Measurements from ENCODE around the gene PRIMPOL.

PRIMPOL gene

GRCh38 chr4:184668096-184668495 lies 18.6 kb downstream of the PRIMPOL start:
- no peak for DNase-seq (ENCODE audit: low read depth in 2 of 2)

GRCh38 chr4:184668511-184669114 lies 19.1 kb downstream of the PRIMPOL start:
- no peak for DNase-seq (ENCODE audit: low read depth in 2 of 2)

- DNase-seq (ENCODE audit: low read depth in 2 of 2): no peak
Measured at GRCh38 chr4:184669251-184669650, 19.7 kb downstream of the PRIMPOL start.

GRCh38 chr4:184671101-184671500 lies 21.6 kb downstream of the PRIMPOL start:
- no peak for DNase-seq (ENCODE audit: low read depth in 2 of 2)

- no peak for DNase-seq (ENCODE audit: low read depth in 2 of 2)
Measured at GRCh38 chr4:184672741-184673140, 23.2 kb downstream of the PRIMPOL start.

- no peak for DNase-seq (ENCODE audit: low read depth in 2 of 2)
Measured at GRCh38 chr4:184674011-184674410, 24.5 kb downstream of the PRIMPOL start.

- no peak for DNase-seq (ENCODE audit: low read depth in 2 of 2)
Measured at GRCh38 chr4:184675018-184675417, 25.5 kb downstream of the PRIMPOL start.

GRCh38 chr4:184675821-184676492 lies 26.4 kb downstream of the PRIMPOL start:
- DNase-seq (ENCODE audit: low read depth in 2 of 2): no peak

GRCh38 chr4:184680698-184681097 lies 31.2 kb downstream of the PRIMPOL start:
- DNase-seq (ENCODE audit: low read depth in 2 of 2): no peak

- no peak for DNase-seq (ENCODE audit: low read depth in 2 of 2)
Measured at GRCh38 chr4:184681916-184682315, 32.4 kb downstream of the PRIMPOL start.

- no peak for DNase-seq (ENCODE audit: low read depth in 2 of 2)
Measured at GRCh38 chr4:184684491-184685189, 35.1 kb downstream of the PRIMPOL start.

GRCh38 chr4:184688005-184688404 lies 38.5 kb downstream of the PRIMPOL start:
- DNase-seq (ENCODE audit: low read depth in 2 of 2): no peak

- DNase-seq (ENCODE audit: low read depth in 2 of 2): no peak
Measured at GRCh38 chr4:184688447-184688846, 38.9 kb downstream of the PRIMPOL start.

- no peak for DNase-seq (ENCODE audit: low read depth in 2 of 2)
Measured at GRCh38 chr4:184689681-184690080, 40.1 kb downstream of the PRIMPOL start.

- DNase-seq (ENCODE audit: low read depth in 2 of 2): no peak
Measured at GRCh38 chr4:184693056-184693455, 43.5 kb downstream of the PRIMPOL start.

GRCh38 chr4:184694412-184694956 lies 44.9 kb downstream of the PRIMPOL start:
- DNase-seq (ENCODE audit: low read depth in 2 of 2): no peak

GRCh38 chr4:184695178-184695896 lies 45.8 kb downstream of the PRIMPOL start:
- no peak for DNase-seq (ENCODE audit: low read depth in 2 of 2)

- DNase-seq (ENCODE audit: low read depth in 2 of 2): no peak
Measured at GRCh38 chr4:184697956-184698355, 48.4 kb downstream of the PRIMPOL start.

GRCh38 chr4:184699941-184700340 lies 50.4 kb downstream of the PRIMPOL start:
- DNase-seq (ENCODE audit: low read depth in 2 of 2): no peak

- no peak for DNase-seq (ENCODE audit: low read depth in 2 of 2)
Measured at GRCh38 chr4:184702114-184702513, 52.6 kb downstream of the PRIMPOL start.

GRCh38 chr4:184705692-184706091 lies 56.2 kb downstream of the PRIMPOL start:
- no peak for DNase-seq (ENCODE audit: low read depth in 2 of 2)

GRCh38 chr4:184706453-184706852 lies 56.9 kb downstream of the PRIMPOL start:
- DNase-seq (ENCODE audit: low read depth in 2 of 2): no peak
